ENCODE results near the gene RGS3.

Gene RGS3

GRCh38 chr9:113581865-113582697, 118.6 kb downstream of the RGS3 start:
- TF ChIP-seq CTCF (IDR thresholded peaks at IDR 0.05; ENCODE audit: low read depth, low read length) = peak; percentile 36
- no peak overlapping the region for H3K4me3 ChIP-seq (ENCODE audit: low read depth, low read length)

- TF ChIP-seq CTCF (IDR thresholded peaks at IDR 0.05; ENCODE audit: low read depth, low read length) = no peak
- no peak overlapping the region for H3K4me3 ChIP-seq (ENCODE audit: low read depth, low read length)
Observed at GRCh38 chr9:113582698-113583200, 119.2 kb downstream of the RGS3 start.

- TF ChIP-seq CTCF (IDR thresholded peaks at IDR 0.05; ENCODE audit: low read depth, low read length) = no peak
- H3K4me3 ChIP-seq (ENCODE audit: low read depth, low read length) = no peak overlapping the region
Observed at GRCh38 chr9:113583511-113584427, 120.2 kb downstream of the RGS3 start.

GRCh38 chr9:113584428-113585084, 121.0 kb downstream of the RGS3 start:
- no peak overlapping the region for H3K4me3 ChIP-seq (ENCODE audit: low read depth, low read length)
- TF ChIP-seq CTCF (IDR thresholded peaks at IDR 0.05; ENCODE audit: low read depth, low read length) = no peak

- H3K4me3 ChIP-seq (ENCODE audit: low read depth, low read length) = no peak overlapping the region
- no peak for TF ChIP-seq CTCF (IDR thresholded peaks at IDR 0.05; ENCODE audit: low read depth, low read length)
Observed at GRCh38 chr9:113585085-113585442, 121.5 kb downstream of the RGS3 start.

GRCh38 chr9:113585555-113585954, 122.0 kb downstream of the RGS3 start:
- no peak for TF ChIP-seq CTCF (IDR thresholded peaks at IDR 0.05; ENCODE audit: low read depth, low read length)
- H3K4me3 ChIP-seq (ENCODE audit: low read depth, low read length) = no peak overlapping the region

Measured in WI38 (cell line).